Measurements from ENCODE around the gene AIMP2. TPM values are rescaled to one million over a fixed set of nuclear protein-coding genes. Genes with fewer than 3 reads are reported as not detected.

The AIMP2 gene
- total RNA-seq, 4 donors from 2014 or later = 39.9 to 72.3 (median 53.4) TPM

GRCh38 chr7:6022707-6023106, 13.6 kb downstream of the AIMP2 start:
- WGBS, 2 donors = 90 to 100% methylated on average over 3 of the region's 3 CpGs
- intact Hi-C loops (cut with DNase I) = no loop called here
- Histone ChIP-seq H3K27ac (no peak overlapping the region), H3K4me3 (replicated peaks in 1 of 3) (no peak overlapping the region), H3K36me3 (peaks cover 49 to 50% of the 10 kb centered on the region in 2 donors), H3K9me3 (no peaks in the 10 kb centered on the region), H3K4me1 (peaks cover 28 to 30% of the 10 kb centered on the region in 2 donors), H3K27me3 (no peaks in the 10 kb centered on the region)
- no peak for DNase-seq
- no peak for TF ChIP-seq POLR2A (IDR thresholded peaks at IDR 0.05)
- TF ChIP-seq CTCF (IDR thresholded peaks at IDR 0.05) = no peak

- H3K27me3 ChIP-seq = no peaks in the 10 kb centered on the region
- peaks cover 52 to 56% of the 10 kb centered on the region in 2 donors for H3K36me3 ChIP-seq
- no peak for DNase-seq
- TF ChIP-seq POLR2A (IDR thresholded peaks at IDR 0.05) (no peak), CTCF (IDR thresholded peaks at IDR 0.05) (no peak)
- WGBS, 2 donors = 88 to 93% methylated on average over 7 of the region's 7 CpGs
- no peaks in the 10 kb centered on the region for H3K9me3 ChIP-seq
- H3K4me3 ChIP-seq (replicated peaks in 1 of 3) = no peak overlapping the region
- no peak overlapping the region for H3K27ac ChIP-seq
- intact Hi-C loops (cut with DNase I) = no loop called here
- H3K4me1 ChIP-seq = peaks cover 15 to 18% of the 10 kb centered on the region in 2 donors
These were observed 14.9 kb downstream of the AIMP2 start for GRCh38 chr7:6023974-6024435.

GRCh38 chr7:6026011-6026819, 17.1 kb downstream of the AIMP2 start:
- Histone ChIP-seq H3K27ac (peak overlapping the region in 1 of 3 donors; percentile 54), H3K27me3 (no peaks in the 10 kb centered on the region), H3K4me1 (peaks cover 0 to 3% of the 10 kb centered on the region in 2 donors), H3K9me3 (no peaks in the 10 kb centered on the region), H3K36me3 (peaks cover 53 to 54% of the 10 kb centered on the region in 2 donors), H3K4me3 (replicated peaks in 1 of 3) (no peak overlapping the region)
- intact Hi-C loops (cut with DNase I) = no loop called here
- TF ChIP-seq POLR2A (IDR thresholded peaks at IDR 0.05) (no peak), CTCF (IDR thresholded peaks at IDR 0.05) (peak in 1 of 6 experiments; percentile 13)
- peak; percentile 46 to 50 for DNase-seq
- WGBS, 2 donors = 83 to 84% methylated on average over 10 to 18 of the region's 22 CpGs

- no peaks in the 10 kb centered on the region for H3K9me3 ChIP-seq
- peaks cover 49 to 50% of the 10 kb centered on the region in 2 donors for H3K36me3 ChIP-seq
- peak overlapping the region in 1 of 3 donors; percentile 54 for H3K27ac ChIP-seq
- WGBS, 2 donors = 85% methylated on average over 12 of the region's 12 CpGs
- no peak for DNase-seq
- intact Hi-C loops (cut with DNase I) = no loop called here
- TF ChIP-seq POLR2A (IDR thresholded peaks at IDR 0.05) = no peak
- H3K27me3 ChIP-seq = no peaks in the 10 kb centered on the region
- peaks cover 0 to 3% of the 10 kb centered on the region in 2 donors for H3K4me1 ChIP-seq
- no peak overlapping the region for H3K4me3 ChIP-seq (replicated peaks in 1 of 3)
These were observed 17.8 kb downstream of the AIMP2 start for GRCh38 chr7:6026820-6027311.

GRCh38 chr7:6027806-6028365, 18.8 kb downstream of the AIMP2 start:
- H3K27ac ChIP-seq = no peak overlapping the region
- intact Hi-C loops (cut with DNase I) = no loop called here
- DNase-seq = no peak
- H3K9me3 ChIP-seq = no peaks in the 10 kb centered on the region
- H3K36me3 ChIP-seq = peaks cover 40% of the 10 kb centered on the region in 2 donors
- 95 to 96% methylated on average over 1 of the region's 1 CpG for WGBS, 2 donors
- no peaks in the 10 kb centered on the region for H3K27me3 ChIP-seq
- TF ChIP-seq POLR2A (IDR thresholded peaks at IDR 0.05) (no peak), CTCF (IDR thresholded peaks at IDR 0.05) (no peak)
- no peak overlapping the region for H3K4me3 ChIP-seq (replicated peaks in 1 of 3)
- H3K4me1 ChIP-seq = peaks cover 5 to 7% of the 10 kb centered on the region in 2 donors

Data from thyroid gland (tissue), 4 donors.